Cardiac fibroblast (primary cell): ENCODE measurements around the gene SLC28A1.

Experiments
- DNase-seq, 2 donors: peaks; one replicate each; pipeline versions ENCODE4 v3.0.0 to v3.0.0-alpha.2; 2010; ENCODE audit warnings: low read depth in 2 of 2
- H3K4me3 ChIP-seq, 2 donors: replicated peaks in 1 of 2; 1 replicate in 1 of 2; 2 replicates in 1 of 2; pipeline ENCODE4 v1.5.1; 2011; ENCODE audit warnings: low read depth in 2 of 2, low read length in 2 of 2, mild to moderate bottlenecking in 2 of 2, moderate library complexity in 1 of 2
- CTCF ChIP-seq: IDR thresholded peaks from one replicate; pipeline ENCODE4 v1.5.1; 2011; ENCODE audit warnings: low read depth, mild to moderate bottlenecking, low read length, inconsistent platforms

Gene SLC28A1

GRCh38 chr15:84956199-84956598 lies 71.7 kb downstream of the SLC28A1 start:
- no peak for TF ChIP-seq CTCF
- no peak overlapping the region for H3K4me3 ChIP-seq
- no peak for DNase-seq

- H3K4me3 ChIP-seq: no peak overlapping the region
- no peak for TF ChIP-seq CTCF
- no peak for DNase-seq
These were observed 76.1 kb downstream of the SLC28A1 start for GRCh38 chr15:84960391-84961113.

- no peak for TF ChIP-seq CTCF
- DNase-seq: peak; percentile 62 to 68
- no peak overlapping the region for H3K4me3 ChIP-seq
These were observed 76.6 kb downstream of the SLC28A1 start for GRCh38 chr15:84961114-84961452.

- DNase-seq: no peak
- TF ChIP-seq CTCF: no peak
- no peak overlapping the region for H3K4me3 ChIP-seq
These were observed 77.2 kb downstream of the SLC28A1 start for GRCh38 chr15:84961707-84962106.

GRCh38 chr15:84962955-84963354 lies 78.5 kb downstream of the SLC28A1 start:
- TF ChIP-seq CTCF: no peak
- DNase-seq: no peak
- no peak overlapping the region for H3K4me3 ChIP-seq

- TF ChIP-seq CTCF: no peak
- H3K4me3 ChIP-seq: no peak overlapping the region
- DNase-seq: no peak
These were observed 82.9 kb downstream of the SLC28A1 start for GRCh38 chr15:84967380-84967779.

- no peak for TF ChIP-seq CTCF
These were observed 83.8 kb downstream of the SLC28A1 start for GRCh38 chr15:84968301-84968700.

More at GRCh38 chr15:84968301-84968700, 83.8 kb downstream of the SLC28A1 start:
- no peak overlapping the region for H3K4me3 ChIP-seq
- no peak for DNase-seq
